HG02798 (cell line): Measurements from ENCODE around the gene OR7C1.
"Not testable (repeated sequence)": the region's sequence is repeated elsewhere in the genome, so short reads cannot be mapped to it uniquely, and the experiment has no call there.

Source experiments
- ATAC-seq: cut with Tn5 transposase; IDR thresholded peaks from one replicate; pipeline ENCODE4 v1.9.1; 2021; ENCODE audit warnings: mild to moderate bottlenecking; ENCODE audit not compliant: unreplicated experiment, poor library complexity

OR7C1 gene

GRCh38 chr19:14768001-14768400, 67.0 kb downstream of the OR7C1 start:
- no peak for ATAC-seq

- no peak for ATAC-seq
Measured at GRCh38 chr19:14767466-14767971, 67.5 kb downstream of the OR7C1 start.

GRCh38 chr19:14765841-14766240, 69.1 kb downstream of the OR7C1 start:
- not testable (repeated sequence) for ATAC-seq

GRCh38 chr19:14765403-14765802, 69.6 kb downstream of the OR7C1 start:
- ATAC-seq: not testable (repeated sequence)

GRCh38 chr19:14764401-14764800, 70.6 kb downstream of the OR7C1 start:
- no peak for ATAC-seq

- no peak for ATAC-seq
Measured at GRCh38 chr19:14763497-14764145, 71.4 kb downstream of the OR7C1 start.

- no peak for ATAC-seq
Measured at GRCh38 chr19:14762111-14762510, 72.9 kb downstream of the OR7C1 start.

- no peak for ATAC-seq
Measured at GRCh38 chr19:14761607-14762006, 73.4 kb downstream of the OR7C1 start.

GRCh38 chr19:14758816-14759215, 76.2 kb downstream of the OR7C1 start:
- ATAC-seq: no peak

GRCh38 chr19:14748601-14749000, 86.4 kb downstream of the OR7C1 start:
- no peak for ATAC-seq
